Coronary artery (tissue), 2 donors: ENCODE results near the gene PTGES2.

Experiments
- DNase-seq: peaks from one replicate; pipeline ENCODE4 v3.0.0-alpha.2; 2017; ENCODE audit warnings: low spot score
- H3K27ac ChIP-seq, 2 donors: fragments of 200-600 bp; sonication (generic); one replicate each; pipeline ENCODE4 v1.5.1; 2016 to 2019
- H3K4me3 ChIP-seq: fragments of 200-600 bp; sonication (generic); 2 replicates; pipeline ENCODE4 v1.5.1; 2016; ENCODE audit warnings: mild to moderate bottlenecking, moderate library complexity
- CTCF ChIP-seq: fragments of 200-600 bp; sonication (generic); IDR thresholded peaks from one replicate; pipeline ENCODE4 v1.5.1; 2019; ENCODE audit warnings: antibody characterized with exemption

PTGES2 gene

DNA sequence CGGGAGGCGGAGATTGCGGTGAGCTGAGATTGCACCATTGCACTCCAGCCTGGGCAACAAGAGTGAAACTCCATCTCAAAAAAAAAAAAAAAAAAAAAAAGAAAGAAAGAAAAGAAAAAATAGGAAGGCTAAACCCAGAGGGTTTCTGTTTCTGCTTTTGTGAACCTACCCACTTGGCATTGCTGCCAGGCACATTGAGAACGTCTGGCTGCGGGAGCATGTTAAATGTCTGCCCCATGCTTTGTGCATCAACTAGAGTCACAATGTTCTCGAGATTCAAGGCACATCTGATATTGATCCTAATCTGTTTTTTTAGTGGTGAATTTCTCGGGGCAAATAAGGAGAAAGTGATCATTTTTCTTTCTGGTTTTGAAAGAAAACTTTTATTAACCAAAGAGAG lies 56.7 kb downstream of the PTGES2 start:
- no peak for DNase-seq
- Histone ChIP-seq H3K4me3 (peak overlapping the region; percentile 29), H3K27ac (peak overlapping the region; percentile 91 to 93)
- no peak for TF ChIP-seq CTCF
